ENCODE results near the gene WASHC3. TPM values are rescaled to one million over a fixed set of nuclear protein-coding genes. Genes with fewer than 3 reads are reported as not detected.
"Not testable (repeated sequence)": the region's sequence is repeated elsewhere in the genome, so short reads cannot be mapped to it uniquely, and the experiment has no call there.

Gene WASHC3
- polyA plus RNA-seq, 1 donor from 2014 or later = 96.0 TPM

DNA sequence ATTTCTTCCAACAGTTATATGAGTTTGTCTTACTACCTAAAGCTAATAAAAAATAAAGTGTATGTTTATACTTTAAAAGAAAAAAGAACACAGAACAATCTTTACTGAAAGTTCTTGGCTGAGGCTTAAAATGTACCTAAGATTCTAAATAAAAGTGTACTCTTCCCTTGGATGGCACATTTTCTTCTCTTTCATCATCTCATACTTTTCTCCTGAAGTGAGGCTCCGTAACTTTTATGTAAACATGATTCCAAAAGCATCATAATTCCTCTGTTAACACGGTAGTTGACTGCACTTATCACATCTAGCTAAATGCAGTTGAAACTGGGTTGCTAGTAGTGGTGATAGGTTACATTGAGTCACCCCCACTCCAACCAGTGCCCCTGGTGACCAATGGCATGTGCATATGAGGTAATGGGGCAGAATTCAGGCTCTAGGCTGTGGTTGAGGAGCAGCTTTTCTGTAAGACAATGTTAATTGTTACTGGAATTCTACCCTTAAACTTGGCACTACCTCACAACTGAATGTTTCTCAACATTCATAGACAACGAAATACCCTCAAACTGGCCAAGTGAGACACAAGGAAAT, 38.4 kb downstream of the WASHC3 start:
- H3K27ac Mint-ChIP-seq = peak overlapping the region in 1 of 3 donors; percentile 89
- H3K9me3 Mint-ChIP-seq = no peaks in the 10 kb centered on the region
- H3K36me3 Mint-ChIP-seq = peaks cover 4% of the 10 kb centered on the region
- peaks cover 0 to 1% (median 0%) of the 10 kb centered on the region in 3 donors for H3K4me1 Mint-ChIP-seq
- no peaks in the 10 kb centered on the region for H3K27me3 Mint-ChIP-seq
- H3K4me3 Mint-ChIP-seq = no peak overlapping the region

DNA sequence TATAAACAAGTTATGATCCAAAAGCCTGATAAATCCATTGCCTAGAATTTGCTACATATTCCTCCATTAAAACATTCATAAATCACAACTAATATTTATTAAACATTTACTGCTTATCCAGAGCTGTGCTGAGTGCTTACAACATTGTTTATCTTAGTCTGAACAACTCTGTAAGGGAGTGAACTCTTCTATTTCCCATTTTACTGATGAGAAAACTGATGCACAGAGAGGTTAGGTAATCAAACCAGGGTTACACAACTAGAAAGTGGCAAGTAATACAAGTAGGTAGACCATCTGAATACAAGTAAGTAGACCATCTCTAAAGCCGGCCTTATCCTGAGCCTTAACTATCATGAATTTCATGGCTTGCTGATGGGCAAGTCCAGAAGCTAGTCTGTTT, 39.5 kb downstream of the WASHC3 start:
- Mint-ChIP-seq H3K27ac (no peak overlapping the region), H3K36me3 (peaks cover 9% of the 10 kb centered on the region), H3K4me3 (no peak overlapping the region), H3K4me1 (peaks cover 1 to 3% (median 2%) of the 10 kb centered on the region in 3 donors), H3K9me3 (no peaks in the 10 kb centered on the region), H3K27me3 (no peaks in the 10 kb centered on the region)

DNA sequence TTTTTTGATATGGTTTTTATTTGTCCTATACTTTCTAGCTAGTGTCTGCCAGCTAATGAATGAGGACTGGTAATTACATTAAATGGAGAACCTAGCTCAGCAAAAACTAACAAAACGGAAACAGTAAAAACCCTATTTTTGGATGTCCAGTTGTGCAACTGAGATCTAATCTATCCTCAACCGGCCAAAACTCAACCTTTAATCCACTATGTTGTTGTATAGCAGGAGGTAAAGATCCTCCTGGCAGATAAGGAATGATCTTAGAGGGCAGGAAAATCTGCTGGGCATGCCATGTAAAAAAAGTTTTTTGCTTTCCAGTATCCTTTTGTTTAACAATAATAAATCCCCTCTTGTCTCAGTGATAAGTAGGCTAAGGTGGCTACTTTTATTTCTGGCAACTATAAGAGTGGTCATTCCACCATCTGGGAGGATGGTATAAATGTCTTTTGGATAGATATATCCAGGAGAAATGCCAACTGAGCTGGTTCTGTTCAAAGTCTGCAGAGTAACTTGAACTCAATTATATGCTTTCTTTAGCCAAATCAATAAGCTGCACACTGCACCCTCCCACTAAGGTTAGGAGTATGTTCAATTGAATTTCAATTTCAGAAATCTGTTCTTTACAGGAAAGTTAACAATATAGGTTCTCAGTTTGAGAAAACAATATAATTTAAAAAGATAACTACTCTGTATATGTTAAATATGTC, 40.1 kb downstream of the WASHC3 start:
- Mint-ChIP-seq H3K4me1 (peaks cover 1 to 3% (median 2%) of the 10 kb centered on the region in 3 donors), H3K27ac (peak overlapping the region in 1 of 3 donors; percentile 28), H3K4me3 (no peak overlapping the region), H3K27me3 (no peaks in the 10 kb centered on the region), H3K36me3 (peaks cover 10% of the 10 kb centered on the region), H3K9me3 (no peaks in the 10 kb centered on the region)

DNA sequence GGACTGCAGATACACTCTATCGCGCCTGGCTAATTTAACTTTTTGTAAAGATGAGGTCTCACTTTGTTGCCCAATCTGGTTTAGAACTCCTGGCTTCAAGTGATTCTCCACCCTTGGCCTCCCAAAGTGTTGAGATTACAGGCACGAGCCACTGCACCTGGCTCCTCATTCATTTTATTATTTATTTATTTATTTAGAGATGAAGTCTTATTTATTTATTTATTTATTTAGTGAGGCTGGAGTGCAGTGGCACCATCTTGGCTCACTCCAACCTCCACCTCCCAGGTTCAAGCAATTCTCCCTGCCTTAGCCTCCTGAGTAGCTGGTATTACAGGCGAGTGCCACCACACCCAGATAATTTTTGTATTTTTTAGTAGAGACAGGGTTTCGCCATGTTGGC, 43.2 kb downstream of the WASHC3 start:
- H3K27ac Mint-ChIP-seq = not testable (repeated sequence)
- peaks cover 10% of the 10 kb centered on the region for H3K36me3 Mint-ChIP-seq

DNA sequence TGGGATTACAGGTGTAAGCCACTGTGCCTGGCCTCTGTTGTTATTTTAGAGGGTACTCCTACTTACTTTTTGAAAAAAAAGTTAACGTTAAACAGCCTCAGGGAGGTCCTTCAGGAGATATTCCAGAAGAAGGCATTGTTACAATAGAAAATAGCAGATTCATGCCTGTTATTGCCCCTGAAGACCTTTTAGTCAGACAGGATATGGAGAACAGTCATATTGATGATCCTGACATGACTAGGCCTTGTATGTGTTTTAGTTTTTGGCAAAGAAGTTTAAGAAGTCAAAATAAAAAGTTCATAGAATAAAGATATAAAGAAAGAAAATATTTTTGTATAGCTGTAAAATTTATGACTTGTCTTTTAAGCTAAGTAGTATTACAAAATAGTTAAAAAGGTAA, 45.3 kb downstream of the WASHC3 start:
- Mint-ChIP-seq H3K4me3 (no peak overlapping the region), H3K9me3 (no peaks in the 10 kb centered on the region), H3K27me3 (no peaks in the 10 kb centered on the region), H3K27ac (no peak overlapping the region), H3K4me1 (peaks cover 3 to 7% (median 6%) of the 10 kb centered on the region in 3 donors), H3K36me3 (peaks cover 8% of the 10 kb centered on the region)

More for the DNA sequence above, 43.2 kb downstream of the WASHC3 start:
- H3K27me3 Mint-ChIP-seq, H3K4me3 Mint-ChIP-seq, H3K9me3 Mint-ChIP-seq, H3K4me1 Mint-ChIP-seq: not testable (repeated sequence)

DNA sequence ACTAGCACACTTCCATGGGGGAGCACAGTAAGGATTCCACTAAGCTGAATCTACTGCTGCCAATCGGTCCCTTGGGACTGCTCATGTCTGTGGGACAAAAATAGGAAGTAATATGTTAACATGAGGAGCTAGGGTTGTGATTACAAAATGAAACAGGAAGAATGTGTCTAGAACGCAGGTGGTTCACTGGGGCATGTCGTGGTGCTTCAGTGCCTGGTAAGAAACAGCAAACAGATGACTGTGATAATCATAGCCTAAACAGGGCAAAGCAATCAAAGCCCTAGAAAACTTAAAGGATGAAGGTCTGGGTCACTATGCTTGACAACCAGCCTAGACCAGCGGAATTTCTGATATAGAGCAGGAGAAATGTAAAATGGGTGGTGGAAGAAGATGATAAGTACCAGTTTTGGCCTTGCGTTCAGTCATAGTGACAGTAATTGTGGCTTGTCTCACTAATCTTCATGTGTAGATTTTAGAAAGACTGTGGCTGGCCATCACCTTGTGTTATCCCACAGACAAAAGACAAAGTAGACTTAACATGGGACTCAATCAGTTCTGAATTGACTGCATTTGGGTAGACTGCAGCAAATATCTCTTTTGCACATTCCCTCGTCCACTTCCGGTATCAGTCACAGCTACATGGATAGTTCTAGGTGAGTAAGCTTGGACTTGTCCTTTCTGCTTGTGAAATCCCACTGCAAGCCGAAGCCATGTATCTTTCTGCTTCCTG, 51.4 kb downstream of the WASHC3 start:
- Mint-ChIP-seq H3K4me1 (peaks cover 7 to 28% (median 20%) of the 10 kb centered on the region in 3 donors), H3K36me3 (peaks cover 1% of the 10 kb centered on the region), H3K27ac (peak overlapping the region; percentile 67 to 94 (median 90)), H3K4me3 (peak overlapping the region; percentile 11 to 90 (median 46)), H3K27me3 (no peaks in the 10 kb centered on the region), H3K9me3 (peaks cover 0 to 1% (median 0%) of the 10 kb centered on the region in 3 donors)

DNA sequence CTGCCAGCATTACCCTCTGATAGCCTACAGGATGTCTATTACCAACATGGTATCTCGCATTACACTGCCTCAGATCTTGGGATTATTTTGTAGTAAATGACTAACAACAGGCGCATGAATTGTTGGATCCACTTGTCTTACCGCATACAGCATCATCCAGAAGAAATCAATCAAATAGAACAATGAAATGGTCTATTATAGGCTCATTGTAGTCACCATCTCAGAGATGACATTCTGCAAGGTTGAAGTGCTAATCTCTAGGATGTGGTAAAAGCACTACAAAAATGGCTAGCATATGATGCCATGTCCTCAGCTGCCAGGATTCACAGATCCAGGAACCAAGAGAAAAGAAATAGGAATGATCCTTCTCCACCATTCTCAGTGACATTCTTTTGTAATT, 52.0 kb downstream of the WASHC3 start:
- no peaks in the 10 kb centered on the region for H3K27me3 Mint-ChIP-seq
- peak overlapping the region; percentile 67 to 94 (median 90) for H3K27ac Mint-ChIP-seq
- peaks cover 7 to 28% (median 20%) of the 10 kb centered on the region in 3 donors for H3K4me1 Mint-ChIP-seq
- H3K36me3 Mint-ChIP-seq = peaks cover 4% of the 10 kb centered on the region
- peaks cover 0 to 1% (median 0%) of the 10 kb centered on the region in 3 donors for H3K9me3 Mint-ChIP-seq
- H3K4me3 Mint-ChIP-seq = peak overlapping the region in 3 of 4 donors; percentile 16 to 90 (median 76)

DNA sequence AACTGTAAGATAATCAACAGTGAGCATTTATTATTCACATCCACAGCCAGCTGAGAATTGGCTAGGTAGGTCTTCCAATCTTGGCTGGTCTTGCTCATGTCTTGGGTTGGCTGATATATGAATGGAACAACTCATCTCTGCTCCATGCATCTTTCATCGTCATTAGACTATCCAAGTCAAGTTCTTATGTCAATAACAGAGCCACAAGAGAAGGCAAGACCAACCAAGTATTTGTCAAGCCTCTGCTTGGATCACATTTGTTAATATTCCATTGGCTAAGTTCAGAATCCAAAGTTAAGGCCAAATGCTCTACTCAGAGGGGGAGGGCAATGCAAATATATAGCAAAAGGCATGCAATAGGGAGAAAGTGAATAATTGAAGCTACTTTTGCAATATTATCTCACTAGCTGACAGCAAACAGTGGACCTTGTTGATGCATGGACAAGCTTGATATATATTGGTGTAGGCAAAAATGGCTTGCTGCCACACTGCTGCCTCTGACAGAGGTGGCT, 53.1 kb downstream of the WASHC3 start:
- H3K27ac Mint-ChIP-seq = peak overlapping the region in 2 of 3 donors; percentile 14 to 94
- no peaks in the 10 kb centered on the region for H3K27me3 Mint-ChIP-seq
- peaks cover 7 to 28% (median 20%) of the 10 kb centered on the region in 3 donors for H3K4me1 Mint-ChIP-seq
- peaks cover 0 to 1% (median 0%) of the 10 kb centered on the region in 3 donors for H3K9me3 Mint-ChIP-seq
- H3K36me3 Mint-ChIP-seq = peaks cover 4% of the 10 kb centered on the region
- no peak overlapping the region for H3K4me3 Mint-ChIP-seq

DNA sequence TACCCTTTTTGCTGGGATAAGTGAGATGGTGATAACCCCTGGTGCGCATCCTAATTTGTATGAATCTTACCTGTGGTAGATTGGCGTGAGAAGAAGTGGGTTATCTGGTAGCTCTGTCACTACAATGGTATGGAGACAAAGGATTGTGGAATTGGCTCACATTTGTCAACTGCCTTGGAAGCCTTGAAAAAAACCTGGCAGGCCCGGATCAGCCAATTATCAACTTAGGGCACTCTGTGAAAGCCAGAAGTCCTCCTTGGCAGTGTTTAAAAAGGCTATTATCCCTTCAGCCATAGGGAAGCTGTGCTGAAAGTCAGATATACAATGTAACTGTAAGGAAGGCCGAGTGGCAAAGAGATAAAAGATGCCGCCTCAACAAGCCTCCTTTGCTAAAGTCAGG, 56.5 kb downstream of the WASHC3 start:
- no peaks in the 10 kb centered on the region for H3K27me3 Mint-ChIP-seq
- peaks cover 0 to 1% (median 0%) of the 10 kb centered on the region in 3 donors for H3K9me3 Mint-ChIP-seq
- H3K4me3 Mint-ChIP-seq = no peak overlapping the region
- peaks cover 6% of the 10 kb centered on the region for H3K36me3 Mint-ChIP-seq
- no peak overlapping the region for H3K27ac Mint-ChIP-seq
- H3K4me1 Mint-ChIP-seq = peaks cover 4 to 15% (median 10%) of the 10 kb centered on the region in 3 donors

DNA sequence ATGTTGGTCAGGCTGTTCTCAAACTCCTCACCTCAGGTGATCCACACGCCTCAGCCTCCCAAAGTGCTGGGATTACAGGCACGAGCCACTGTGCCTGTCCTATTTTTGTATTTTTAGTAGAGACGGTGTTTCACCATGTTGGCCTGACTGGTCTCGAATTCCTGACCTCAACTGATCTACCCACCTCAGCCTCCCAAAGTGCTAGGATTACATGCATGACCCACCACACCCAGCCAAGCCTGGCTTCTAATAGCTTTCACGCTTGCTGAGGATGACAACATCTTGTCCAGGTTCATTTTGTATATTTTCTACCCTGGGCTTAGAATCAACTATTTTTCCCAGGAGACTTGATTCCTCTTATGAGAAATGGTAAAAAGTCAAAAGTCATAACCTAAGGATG, 64.7 kb downstream of the WASHC3 start:
- H3K4me3 Mint-ChIP-seq = no peak overlapping the region
- peaks cover 3% of the 10 kb centered on the region for H3K36me3 Mint-ChIP-seq
- H3K9me3 Mint-ChIP-seq = no peaks in the 10 kb centered on the region
- no peaks in the 10 kb centered on the region for H3K27me3 Mint-ChIP-seq
- no peak overlapping the region for H3K27ac Mint-ChIP-seq
- H3K4me1 Mint-ChIP-seq = peaks cover 0 to 2% (median 0%) of the 10 kb centered on the region in 3 donors

DNA sequence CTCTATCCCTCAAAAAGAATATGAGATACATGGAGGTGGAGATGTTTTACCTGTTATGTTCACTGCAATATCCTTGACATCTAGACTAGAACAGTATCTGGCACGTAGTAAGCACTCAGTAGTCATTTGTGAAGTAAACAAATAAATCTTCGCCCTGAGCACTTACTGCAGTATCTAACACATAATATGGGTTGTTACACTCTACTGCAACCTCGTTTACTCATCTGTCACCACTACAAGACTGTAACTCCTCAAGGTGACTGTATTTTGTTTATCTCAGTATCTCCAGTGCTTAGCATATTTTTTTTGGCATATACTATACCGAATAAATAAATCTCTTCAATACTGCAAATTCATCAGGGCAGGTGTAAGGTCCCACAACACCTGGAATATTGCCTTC, 66.1 kb downstream of the WASHC3 start:
- Mint-ChIP-seq H3K4me1 (peaks cover 0 to 2% (median 0%) of the 10 kb centered on the region in 3 donors), H3K27me3 (no peaks in the 10 kb centered on the region), H3K36me3 (peaks cover 2% of the 10 kb centered on the region), H3K4me3 (no peak overlapping the region), H3K27ac (no peak overlapping the region), H3K9me3 (peaks cover 0 to 1% (median 0%) of the 10 kb centered on the region in 3 donors)

DNA sequence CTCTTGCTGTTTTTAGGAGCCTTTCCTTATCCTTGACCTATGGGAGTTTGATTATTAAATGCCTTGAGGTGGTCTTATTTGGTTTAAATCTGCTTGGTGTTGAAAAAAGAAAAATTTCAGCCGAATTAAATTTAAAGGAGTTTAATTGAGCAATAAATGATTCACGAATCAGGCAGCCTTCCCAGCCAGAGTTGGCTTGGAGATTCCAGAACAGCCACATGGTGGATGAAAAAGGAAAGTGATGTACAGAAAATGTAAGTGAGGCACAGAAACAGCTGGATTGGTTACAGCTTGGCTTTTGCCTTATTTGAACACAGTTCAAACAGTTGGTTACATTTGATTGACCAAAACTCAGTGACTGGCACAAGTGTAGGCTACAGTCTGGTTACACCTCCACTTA, 69.7 kb downstream of the WASHC3 start:
- Mint-ChIP-seq H3K4me1 (peaks cover 2 to 4% (median 2%) of the 10 kb centered on the region in 3 donors), H3K4me3 (no peak overlapping the region), H3K27me3 (peaks cover 2% of the 10 kb centered on the region), H3K27ac (no peak overlapping the region), H3K9me3 (peaks cover 0 to 1% (median 0%) of the 10 kb centered on the region in 3 donors), H3K36me3 (peaks cover 2% of the 10 kb centered on the region)

DNA sequence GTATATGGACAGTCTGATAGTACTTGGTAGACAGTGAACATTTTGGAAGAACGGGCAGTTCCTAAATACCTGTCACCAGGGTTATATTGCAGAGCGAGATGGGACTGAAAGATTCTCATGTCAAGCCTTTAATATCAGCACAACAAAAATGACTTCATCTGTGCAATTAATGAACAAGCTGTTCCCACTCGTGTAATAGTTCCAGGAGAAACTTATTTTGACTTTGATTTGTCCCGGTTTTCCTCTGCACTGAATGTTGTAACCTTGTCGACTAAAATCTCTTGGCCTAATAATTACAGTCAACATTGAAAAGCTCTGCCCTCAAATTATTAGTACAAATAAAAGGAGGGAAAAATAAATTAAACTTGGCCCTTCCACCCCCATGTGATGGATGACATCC, 79.5 kb downstream of the WASHC3 start:
- Mint-ChIP-seq H3K4me1 (peaks cover 2 to 12% (median 4%) of the 10 kb centered on the region in 3 donors), H3K4me3 (no peak overlapping the region), H3K27ac (no peak overlapping the region), H3K36me3 (no peaks in the 10 kb centered on the region), H3K9me3 (no peaks in the 10 kb centered on the region), H3K27me3 (peaks cover 2% of the 10 kb centered on the region)

DNA sequence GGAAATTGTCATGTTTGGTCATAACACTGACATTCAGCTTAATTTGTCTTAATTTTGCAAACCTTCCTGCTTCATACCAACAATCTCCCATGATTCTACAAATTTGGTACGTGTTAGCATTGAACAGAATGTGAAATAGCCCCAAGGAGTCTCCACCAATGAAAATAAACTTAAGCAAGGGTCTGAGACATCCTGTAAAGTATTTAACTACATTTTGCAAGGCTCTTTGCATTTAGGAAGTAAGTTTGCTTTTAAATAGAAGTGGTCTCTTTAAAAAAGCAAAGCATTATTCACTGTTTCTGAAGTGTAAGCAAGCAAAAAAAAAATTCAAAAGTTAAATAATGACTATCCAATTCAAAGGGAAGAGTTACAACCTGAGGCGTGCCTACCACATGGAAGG, 79.9 kb downstream of the WASHC3 start:
- Mint-ChIP-seq H3K9me3 (no peaks in the 10 kb centered on the region), H3K36me3 (no peaks in the 10 kb centered on the region), H3K27ac (no peak overlapping the region), H3K27me3 (peaks cover 2% of the 10 kb centered on the region), H3K4me3 (no peak overlapping the region), H3K4me1 (peaks cover 2 to 12% (median 4%) of the 10 kb centered on the region in 3 donors)

DNA sequence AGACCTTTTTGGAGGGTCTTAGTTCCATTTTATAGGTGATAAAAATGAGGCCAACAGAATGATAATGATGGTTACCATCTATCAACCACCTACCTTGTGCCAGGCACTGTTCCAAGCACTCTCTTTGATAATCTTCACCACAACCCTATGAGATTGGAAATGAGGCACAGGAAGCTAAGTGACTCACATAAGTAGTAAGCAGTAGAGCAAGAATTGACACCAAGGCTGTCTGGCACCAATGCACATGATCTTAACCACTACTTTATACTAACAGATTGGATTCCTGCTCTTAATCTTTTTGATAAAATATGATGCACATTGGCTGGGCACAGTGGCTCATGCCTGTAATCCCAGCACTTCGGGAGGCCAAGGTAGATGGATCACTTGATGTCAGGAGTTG, 93.0 kb downstream of the WASHC3 start:
- H3K4me3 Mint-ChIP-seq = no peak overlapping the region
- no peak overlapping the region for H3K27ac Mint-ChIP-seq
- no peaks in the 10 kb centered on the region for H3K27me3 Mint-ChIP-seq
- H3K4me1 Mint-ChIP-seq = peaks cover 9 to 12% (median 11%) of the 10 kb centered on the region in 3 donors
- peaks cover 3% of the 10 kb centered on the region for H3K36me3 Mint-ChIP-seq
- peaks cover 0 to 3% (median 0%) of the 10 kb centered on the region in 3 donors for H3K9me3 Mint-ChIP-seq

Data from IgD-negative memory B cell (primary cell).